ENCODE data around the gene EXOC6B.

DNA sequence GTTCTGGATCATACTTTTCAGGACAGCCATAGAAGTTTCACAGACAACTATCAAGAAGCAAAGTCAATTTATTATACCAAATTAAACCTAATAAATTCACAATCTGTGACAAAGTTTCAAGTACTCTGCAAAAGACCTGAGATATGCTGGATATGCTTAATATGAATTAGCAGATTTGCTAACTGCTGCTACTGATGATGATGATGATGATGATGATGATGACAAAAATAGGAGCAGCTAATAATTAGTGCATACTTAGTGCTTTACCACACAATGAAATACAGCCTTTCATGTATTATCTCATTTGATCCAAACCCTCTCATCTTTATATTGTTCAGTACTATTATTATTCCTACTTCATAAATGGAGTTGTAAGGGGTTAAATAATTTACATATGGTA lies 462.4 kb downstream of the EXOC6B start:
- TF ChIP-seq, protein P1, sequence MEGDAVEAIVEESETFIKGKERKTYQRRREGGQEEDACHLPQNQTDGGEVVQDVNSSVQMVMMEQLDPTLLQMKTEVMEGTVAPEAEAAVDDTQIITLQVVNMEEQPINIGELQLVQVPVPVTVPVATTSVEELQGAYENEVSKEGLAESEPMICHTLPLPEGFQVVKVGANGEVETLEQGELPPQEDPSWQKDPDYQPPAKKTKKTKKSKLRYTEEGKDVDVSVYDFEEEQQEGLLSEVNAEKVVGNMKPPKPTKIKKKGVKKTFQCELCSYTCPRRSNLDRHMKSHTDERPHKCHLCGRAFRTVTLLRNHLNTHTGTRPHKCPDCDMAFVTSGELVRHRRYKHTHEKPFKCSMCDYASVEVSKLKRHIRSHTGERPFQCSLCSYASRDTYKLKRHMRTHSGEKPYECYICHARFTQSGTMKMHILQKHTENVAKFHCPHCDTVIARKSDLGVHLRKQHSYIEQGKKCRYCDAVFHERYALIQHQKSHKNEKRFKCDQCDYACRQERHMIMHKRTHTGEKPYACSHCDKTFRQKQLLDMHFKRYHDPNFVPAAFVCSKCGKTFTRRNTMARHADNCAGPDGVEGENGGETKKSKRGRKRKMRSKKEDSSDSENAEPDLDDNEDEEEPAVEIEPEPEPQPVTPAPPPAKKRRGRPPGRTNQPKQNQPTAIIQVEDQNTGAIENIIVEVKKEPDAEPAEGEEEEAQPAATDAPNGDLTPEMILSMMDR (IDR thresholded peaks at IDR 0.05; ENCODE audit: borderline replicate concordance, extremely low read depth, low read length, poor library complexity, severe bottlenecking), result no peak
- no peak for TF ChIP-seq EZH2 (IDR thresholded peaks at IDR 0.05; ENCODE audit: borderline replicate concordance, low read depth, low read length, severe bottlenecking)
